MM.1S (cell line): ENCODE data around the gene ERCC1.
"Not testable (repeated sequence)": the region's sequence is repeated elsewhere in the genome, so short reads cannot be mapped to it uniquely, and the experiment has no call there.

ENCODE experiments used
- DNase-seq: peaks from one replicate; pipeline ENCODE4 v3.0.0-alpha.2; 2015
- H2AFZ ChIP-seq: fragments of 300-600 bp; sonication (generic); 2 replicates; pipeline ENCODE4 v1.6.0; 2016; ENCODE audit warnings: antibody characterized with exemption, low read length
- H3F3A ChIP-seq: fragments of 300-600 bp; sonication (generic); 2 replicates; pipeline ENCODE4 v1.6.1; 2016; ENCODE audit warnings: mild to moderate bottlenecking, antibody characterized with exemption, low read length, moderate library complexity, mixed read lengths; ENCODE audit not compliant: insufficient read depth
- H3K27ac ChIP-seq: fragments of 300-600 bp; sonication (generic); 2 replicates; pipeline ENCODE4 v1.5.1; 2016; ENCODE audit warnings: mild to moderate bottlenecking, low read length
- H3K27me3 ChIP-seq: fragments of 300-600 bp; sonication (generic); replicated peaks from 2 replicates; pipeline ENCODE4 v1.6.0; 2016; ENCODE audit warnings: low read length; ENCODE audit not compliant: insufficient read depth
- H3K36me3 ChIP-seq: fragments of 300-600 bp; sonication (generic); replicated peaks from 2 replicates; pipeline ENCODE4 v1.6.1; 2016; ENCODE audit warnings: mild to moderate bottlenecking, low read length, mixed read lengths; ENCODE audit not compliant: insufficient read depth
- H3K4me1 ChIP-seq: fragments of 300-600 bp; sonication (generic); 2 replicates; pipeline ENCODE4 v1.6.1; 2016; ENCODE audit warnings: low read length, mixed read lengths
- H3K4me2 ChIP-seq: fragments of 300-600 bp; sonication (generic); 2 replicates; pipeline ENCODE4 v1.6.0; 2016; ENCODE audit warnings: low read depth, low read length
- H3K4me3 ChIP-seq: fragments of 300-600 bp; sonication (generic); 2 replicates; pipeline ENCODE4 v1.5.1; 2016; ENCODE audit warnings: low read length, mixed read lengths
- H3K79me2 ChIP-seq: fragments of 300-600 bp; sonication (generic); 2 replicates; pipeline ENCODE4 v1.6.1; 2016; ENCODE audit warnings: mixed run types, low read length, mixed read lengths
- H3K9ac ChIP-seq: fragments of 300-600 bp; sonication (generic); 2 replicates; pipeline ENCODE4 v1.6.1; 2016; ENCODE audit warnings: low read length, mixed read lengths
- H3K9me2 ChIP-seq: fragments of 300-600 bp; sonication (generic); replicated peaks from 2 replicates; pipeline ENCODE4 v1.6.1; 2016; ENCODE audit warnings: mild to moderate bottlenecking, low read length, mixed read lengths; ENCODE audit not compliant: insufficient read depth
- H3K9me3 ChIP-seq: fragments of 300-600 bp; sonication (generic); replicated peaks from 2 replicates; pipeline ENCODE4 v1.6.1; 2016; ENCODE audit warnings: mild to moderate bottlenecking, low read length, mixed read lengths; ENCODE audit not compliant: insufficient read depth
- H4K20me1 ChIP-seq: fragments of 300-600 bp; sonication (generic); 2 replicates; pipeline ENCODE4 v1.6.1; 2016; ENCODE audit warnings: mild to moderate bottlenecking, low read length, moderate library complexity, mixed read lengths; ENCODE audit not compliant: insufficient read depth
- EZH2 ChIP-seq: fragments of 300-600 bp; sonication (generic); optimal IDR thresholded peaks from 2 replicates; pipeline ENCODE3; 2017; ENCODE audit warnings: low read depth, mild to moderate bottlenecking, antibody characterized with exemption, low read length, mixed read lengths
- EZH2phosphoT487 ChIP-seq: fragments of 300-600 bp; sonication (generic); IDR thresholded peaks from 2 replicates; pipeline ENCODE4 v1.6.1; 2018; ENCODE audit warnings: antibody characterized with exemption, low read length
- TF ChIP-seq, protein P1 (sequence below): fragments of 300-600 bp; sonication (generic); IDR thresholded peaks from 2 replicates; pipeline ENCODE4 v1.5.1; 2016; ENCODE audit warnings: antibody characterized with exemption, low read length, mixed read lengths

Gene ERCC1

DNA sequence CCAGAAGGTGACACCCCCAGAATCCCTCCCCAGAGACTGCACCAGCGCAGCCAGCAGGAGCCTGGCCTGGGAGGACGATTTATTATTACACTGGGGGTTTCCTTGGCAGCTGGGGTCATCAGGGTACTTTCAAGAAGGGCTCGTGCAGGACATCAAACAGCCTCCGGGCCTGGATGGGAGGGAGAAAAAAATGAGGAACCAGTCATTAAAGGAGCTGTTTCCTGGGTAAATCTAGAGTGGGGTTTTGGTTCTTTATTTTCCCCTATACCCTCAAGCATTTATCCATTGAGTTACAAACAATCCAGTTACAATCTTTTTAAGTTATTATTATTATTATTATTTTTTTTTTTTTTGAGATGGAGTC is 14.2 kb downstream of the ERCC1 start:
- no peaks in the 10 kb centered on the region for H3K9me3 ChIP-seq
- H3K4me1 ChIP-seq = no peaks in the 10 kb centered on the region
- H3K4me2 ChIP-seq = no peak overlapping the region
- H3K27me3 ChIP-seq = no peaks in the 10 kb centered on the region
- DNase-seq = no peak
- H3K79me2 ChIP-seq = peaks cover 28% of the 10 kb centered on the region
- no peak overlapping the region for H2AFZ ChIP-seq
- no peaks in the 10 kb centered on the region for H4K20me1 ChIP-seq
- TF ChIP-seq EZH2phosphoT487 = no peak
- TF ChIP-seq, protein P1, sequence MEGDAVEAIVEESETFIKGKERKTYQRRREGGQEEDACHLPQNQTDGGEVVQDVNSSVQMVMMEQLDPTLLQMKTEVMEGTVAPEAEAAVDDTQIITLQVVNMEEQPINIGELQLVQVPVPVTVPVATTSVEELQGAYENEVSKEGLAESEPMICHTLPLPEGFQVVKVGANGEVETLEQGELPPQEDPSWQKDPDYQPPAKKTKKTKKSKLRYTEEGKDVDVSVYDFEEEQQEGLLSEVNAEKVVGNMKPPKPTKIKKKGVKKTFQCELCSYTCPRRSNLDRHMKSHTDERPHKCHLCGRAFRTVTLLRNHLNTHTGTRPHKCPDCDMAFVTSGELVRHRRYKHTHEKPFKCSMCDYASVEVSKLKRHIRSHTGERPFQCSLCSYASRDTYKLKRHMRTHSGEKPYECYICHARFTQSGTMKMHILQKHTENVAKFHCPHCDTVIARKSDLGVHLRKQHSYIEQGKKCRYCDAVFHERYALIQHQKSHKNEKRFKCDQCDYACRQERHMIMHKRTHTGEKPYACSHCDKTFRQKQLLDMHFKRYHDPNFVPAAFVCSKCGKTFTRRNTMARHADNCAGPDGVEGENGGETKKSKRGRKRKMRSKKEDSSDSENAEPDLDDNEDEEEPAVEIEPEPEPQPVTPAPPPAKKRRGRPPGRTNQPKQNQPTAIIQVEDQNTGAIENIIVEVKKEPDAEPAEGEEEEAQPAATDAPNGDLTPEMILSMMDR = no peak
- no peak for TF ChIP-seq EZH2
- no peak overlapping the region for H3K4me3 ChIP-seq
- H3K9ac ChIP-seq = no peak overlapping the region
- no peaks in the 10 kb centered on the region for H3K9me2 ChIP-seq
- H3F3A ChIP-seq = no peaks in the 10 kb centered on the region
- no peak overlapping the region for H3K27ac ChIP-seq
- H3K36me3 ChIP-seq = no peaks in the 10 kb centered on the region

DNA sequence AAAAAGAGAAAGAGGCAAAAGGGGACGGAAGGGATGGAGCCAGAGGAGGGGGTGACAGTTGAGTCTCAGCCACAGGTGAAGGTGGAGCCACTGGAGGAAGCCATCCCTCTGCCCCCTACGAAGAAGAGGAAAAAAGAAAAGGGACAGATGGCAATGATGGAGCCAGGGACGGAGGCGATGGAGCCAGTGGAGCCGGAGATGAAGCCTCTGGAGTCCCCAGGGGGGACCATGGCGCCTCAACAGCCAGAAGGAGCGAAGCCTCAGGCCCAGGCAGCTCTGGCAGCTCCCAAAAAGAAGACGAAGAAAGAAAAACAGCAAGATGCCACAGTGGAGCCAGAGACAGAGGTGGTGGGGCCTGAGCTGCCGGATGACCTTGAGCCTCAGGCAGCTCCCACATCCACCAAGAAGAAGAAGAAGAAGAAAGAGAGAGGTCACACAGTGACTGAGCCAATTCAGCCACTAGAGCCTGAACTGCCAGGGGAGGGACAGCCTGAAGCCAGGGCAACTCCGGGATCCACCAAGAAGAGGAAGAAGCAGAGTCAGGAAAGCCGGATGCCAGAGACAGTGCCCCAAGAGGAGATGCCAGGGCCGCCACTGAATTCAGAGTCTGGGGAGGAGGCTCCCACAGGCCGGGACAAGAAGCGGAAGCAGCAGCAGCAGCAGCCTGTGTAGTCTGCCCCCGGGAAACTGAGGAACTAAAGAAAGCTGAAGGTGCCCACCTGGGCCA is 14.7 kb downstream of the ERCC1 start:
- Histone ChIP-seq H4K20me1 (no peaks in the 10 kb centered on the region), H3K4me3 (no peak overlapping the region), H3K36me3 (no peaks in the 10 kb centered on the region), H2AFZ (no peak overlapping the region), H3K27ac (no peak overlapping the region), H3K4me2 (no peak overlapping the region), H3K79me2 (peaks cover 28% of the 10 kb centered on the region), H3K9ac (no peak overlapping the region), H3K27me3 (no peaks in the 10 kb centered on the region), H3K4me1 (no peaks in the 10 kb centered on the region), H3K9me3 (no peaks in the 10 kb centered on the region), H3F3A (no peaks in the 10 kb centered on the region), H3K9me2 (no peaks in the 10 kb centered on the region)
- no peak for DNase-seq
- TF ChIP-seq, protein P1 = no peak
- TF ChIP-seq EZH2 (no peak), EZH2phosphoT487 (no peak)

DNA sequence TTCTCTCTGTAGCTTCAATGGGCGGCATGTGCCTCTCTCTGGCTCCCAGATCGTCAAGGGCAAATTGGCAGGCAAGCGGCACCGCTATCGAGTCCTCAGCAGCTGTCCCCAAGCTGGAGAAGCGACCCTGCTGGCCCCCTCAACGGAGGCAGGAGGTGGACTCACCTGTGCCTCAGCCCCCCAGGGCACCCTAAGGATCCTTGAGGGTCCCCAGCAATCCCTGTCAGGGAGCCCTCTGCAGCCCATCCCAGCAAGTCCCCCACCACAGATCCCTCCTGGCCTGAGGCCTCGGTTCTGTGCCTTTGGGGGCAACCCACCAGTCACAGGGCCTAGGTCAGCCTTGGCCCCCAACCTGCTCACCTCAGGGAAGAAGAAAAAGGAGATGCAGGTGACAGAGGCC is 15.6 kb downstream of the ERCC1 start:
- Histone ChIP-seq H3K9ac (no peak overlapping the region), H3K27ac (no peak overlapping the region), H4K20me1 (no peaks in the 10 kb centered on the region), H3K4me2 (no peak overlapping the region), H3K36me3 (no peaks in the 10 kb centered on the region), H3K4me3 (no peak overlapping the region), H3K79me2 (peaks cover 28% of the 10 kb centered on the region), H3K9me3 (no peaks in the 10 kb centered on the region), H3F3A (no peaks in the 10 kb centered on the region), H2AFZ (no peak overlapping the region), H3K9me2 (no peaks in the 10 kb centered on the region), H3K4me1 (no peaks in the 10 kb centered on the region), H3K27me3 (no peaks in the 10 kb centered on the region)
- TF ChIP-seq, protein P1 = no peak
- TF ChIP-seq EZH2phosphoT487 (no peak), EZH2 (no peak)
- DNase-seq = no peak

DNA sequence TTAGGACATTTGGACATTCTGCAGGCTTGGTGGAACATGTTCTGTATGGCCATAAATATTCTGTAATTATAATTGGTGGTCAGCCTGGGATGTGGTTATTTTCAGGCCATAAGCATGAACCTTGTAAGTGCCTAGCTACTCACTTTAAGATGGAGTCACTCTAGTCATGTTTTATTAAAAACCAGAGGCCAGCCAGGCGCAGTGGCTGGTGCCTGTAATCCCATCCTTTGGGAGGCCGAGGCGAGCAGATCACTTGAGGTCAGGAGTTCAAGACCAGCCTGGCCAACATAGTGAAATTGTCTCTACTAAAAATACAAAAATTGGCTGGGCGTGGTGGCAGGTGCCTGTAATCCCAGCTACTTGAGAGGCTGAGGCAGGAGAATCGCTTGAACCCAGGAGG is 16.1 kb downstream of the ERCC1 start:
- Histone ChIP-seq H3K4me3 (peak overlapping the region; percentile 95), H3K4me2 (peak overlapping the region; percentile 98), H3K79me2 (peaks cover 28% of the 10 kb centered on the region), H3K9ac (peak overlapping the region; percentile 89; the same call in 1 of the 2 replicates)
- H3K9me3 ChIP-seq, H4K20me1 ChIP-seq, H3F3A ChIP-seq, H3K36me3 ChIP-seq, H3K4me1 ChIP-seq, H3K27me3 ChIP-seq, DNase-seq, H3K27ac ChIP-seq, H3K9me2 ChIP-seq, H2AFZ ChIP-seq: not testable (repeated sequence)
